NCI-H1105 treated with DMSO at 0.1 percent for 48 hours (cell line): Measurements from ENCODE around the gene SERP2.

Experiments used
- DNase-seq: peaks from one replicate; lab custom pipeline; 2025; lab: John Stamatoyannopoulos, UW

SERP2 gene

GRCh38 chr13:44359983-44360375 is 13.6 kb upstream of the SERP2 start:
- no peak for DNase-seq

DNA sequence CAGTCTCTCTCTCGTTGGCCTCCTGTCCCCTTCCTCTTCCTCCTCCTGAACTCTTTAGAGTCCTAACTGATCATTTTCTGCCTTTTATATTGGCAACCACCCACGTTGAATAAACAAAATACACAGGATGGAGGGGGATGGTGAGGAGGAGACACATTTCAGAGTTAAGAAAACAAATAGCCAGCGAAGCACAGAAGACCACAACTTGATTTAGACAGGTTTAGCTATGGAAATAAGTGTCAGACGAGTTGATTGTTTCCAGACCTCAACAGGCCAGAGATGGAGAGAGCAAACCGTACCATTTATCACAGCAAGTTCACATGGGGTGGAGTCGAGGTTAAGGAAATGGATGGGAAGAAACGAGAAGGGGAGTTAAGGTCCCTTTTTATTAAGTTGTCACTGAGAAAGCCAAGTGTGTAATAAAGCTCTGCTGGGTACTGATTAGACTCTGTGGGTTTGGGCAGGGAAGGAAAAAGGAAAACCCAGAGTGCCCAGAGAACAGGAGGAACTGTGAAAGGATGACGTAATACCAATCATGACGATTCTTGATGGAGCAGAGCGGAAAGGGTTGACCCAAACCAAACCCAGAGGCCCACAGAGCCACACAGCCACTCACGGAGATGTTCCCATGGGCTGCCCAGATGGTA is 11.1 kb upstream of the SERP2 start:
- DNase-seq, result no peak

DNA sequence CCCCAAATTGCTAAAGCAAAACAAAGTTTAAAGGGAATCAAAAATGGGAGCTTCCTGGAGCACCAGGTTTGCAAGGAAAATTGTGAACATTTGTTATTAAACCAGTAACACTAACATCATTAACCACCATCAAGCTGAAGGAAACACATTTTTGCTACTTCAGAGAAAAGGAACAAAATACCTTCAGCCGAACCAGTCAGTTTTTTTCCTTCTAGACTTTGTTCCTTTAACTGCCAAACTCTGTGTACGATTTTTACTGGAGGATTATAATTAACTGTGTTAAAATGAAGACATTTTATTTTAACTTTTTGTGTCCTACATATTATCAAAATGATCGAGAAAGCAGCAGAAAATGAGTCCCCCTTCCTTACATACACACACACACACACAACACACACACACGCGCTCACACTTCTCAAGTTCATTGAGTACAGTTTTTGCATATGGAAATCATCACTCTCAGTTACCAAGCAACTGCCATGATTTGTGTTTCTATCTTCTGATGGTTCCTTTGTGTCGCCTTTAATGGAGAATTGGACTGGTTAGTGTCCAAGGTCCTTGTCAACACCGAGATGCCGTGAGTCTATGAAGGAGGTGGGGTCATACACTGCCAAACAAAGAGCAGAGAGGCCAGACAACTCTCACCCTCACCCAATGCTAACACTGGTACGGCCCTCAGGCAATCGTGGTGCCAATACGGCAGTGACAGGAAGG is 9.8 kb upstream of the SERP2 start:
- no peak for DNase-seq

- DNase-seq, result no peak
Observed at GRCh38 chr13:44364345-44365000, 9.2 kb upstream of the SERP2 start.

DNA sequence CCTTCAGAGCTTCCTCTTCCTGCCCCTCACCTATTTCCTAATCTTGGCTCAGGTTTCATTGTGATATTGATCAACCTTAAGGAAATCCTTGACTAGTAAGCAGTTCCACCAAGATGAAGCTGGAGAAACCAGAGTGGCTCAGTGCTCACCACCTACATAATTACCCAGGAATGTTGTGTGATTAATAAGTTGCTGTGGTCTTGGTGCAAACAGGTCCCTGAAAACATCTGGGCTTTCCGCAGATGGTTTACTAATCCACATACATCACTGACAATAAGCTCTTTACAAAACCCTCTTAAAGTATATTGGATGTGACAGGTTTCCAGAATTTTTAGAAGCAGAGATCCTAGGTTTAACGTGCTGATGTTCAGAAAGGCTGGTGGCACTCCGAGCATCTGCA is 8.6 kb upstream of the SERP2 start:
- DNase-seq, result no peak

- DNase-seq, result no peak
Observed at GRCh38 chr13:44365899-44366298, 7.7 kb upstream of the SERP2 start.

DNA sequence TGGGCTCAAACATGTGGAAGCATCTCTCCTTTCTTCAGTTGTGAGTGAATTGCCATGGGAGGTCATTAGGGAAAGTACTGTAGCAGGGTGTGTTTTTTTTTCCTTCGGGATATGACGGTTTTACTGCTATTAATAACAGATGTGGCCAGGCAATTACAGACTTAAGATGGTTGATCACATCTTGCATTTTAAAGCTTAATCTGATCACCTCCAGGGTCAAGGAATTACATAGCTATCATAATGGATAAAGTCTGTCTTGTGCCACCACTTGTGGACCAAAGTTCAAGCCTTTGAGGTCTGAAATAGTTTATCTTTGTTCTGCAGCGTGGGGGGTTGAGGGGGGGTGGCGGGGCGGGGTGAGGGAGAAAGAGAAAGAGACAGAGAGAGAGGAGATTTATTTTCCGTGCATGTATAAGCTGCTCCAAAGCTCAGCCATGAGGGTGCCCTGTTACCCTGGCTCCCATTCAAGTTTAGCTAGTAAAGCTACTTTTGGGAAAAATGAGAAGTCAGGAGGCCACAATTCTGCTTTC is 5.5 kb upstream of the SERP2 start:
- no peak for DNase-seq

DNA sequence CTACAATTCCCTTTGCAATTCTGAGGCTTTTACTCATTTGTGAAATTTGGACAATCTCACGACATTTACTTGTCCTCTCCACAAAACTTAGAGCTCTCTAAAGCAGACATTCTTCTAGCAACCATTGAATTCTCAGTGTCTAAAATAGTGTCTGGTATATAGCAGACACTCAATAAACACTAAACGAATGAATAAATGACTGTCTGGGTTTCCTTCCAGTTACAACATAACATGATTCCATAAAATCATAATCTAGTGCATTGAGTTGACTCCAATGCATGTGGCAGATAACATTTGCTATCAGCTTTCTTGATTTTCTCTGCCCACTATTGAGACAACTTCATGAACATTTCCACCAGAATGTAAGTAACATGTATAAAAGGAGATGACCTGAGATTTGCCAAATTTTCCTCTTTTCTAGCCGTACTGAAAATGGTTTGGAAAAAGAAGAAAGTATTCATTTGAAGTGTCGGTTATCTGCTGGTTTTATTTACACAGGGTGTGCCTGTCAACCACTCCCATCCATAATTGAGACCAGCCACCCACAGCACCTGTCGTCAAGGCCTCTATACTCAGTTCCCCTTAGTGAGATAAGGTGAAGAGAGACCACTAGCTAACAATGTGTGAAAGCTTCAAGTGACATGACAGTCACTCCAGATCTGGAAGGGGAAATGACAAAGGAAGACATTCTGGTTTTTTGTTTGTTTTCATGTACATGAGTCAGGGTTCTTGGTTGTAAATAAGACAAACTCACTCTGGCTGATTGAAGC is 4.8 kb upstream of the SERP2 start:
- DNase-seq, result no peak

- no peak for DNase-seq
Observed at GRCh38 chr13:44371421-44371820, 2.2 kb upstream of the SERP2 start.

DNA sequence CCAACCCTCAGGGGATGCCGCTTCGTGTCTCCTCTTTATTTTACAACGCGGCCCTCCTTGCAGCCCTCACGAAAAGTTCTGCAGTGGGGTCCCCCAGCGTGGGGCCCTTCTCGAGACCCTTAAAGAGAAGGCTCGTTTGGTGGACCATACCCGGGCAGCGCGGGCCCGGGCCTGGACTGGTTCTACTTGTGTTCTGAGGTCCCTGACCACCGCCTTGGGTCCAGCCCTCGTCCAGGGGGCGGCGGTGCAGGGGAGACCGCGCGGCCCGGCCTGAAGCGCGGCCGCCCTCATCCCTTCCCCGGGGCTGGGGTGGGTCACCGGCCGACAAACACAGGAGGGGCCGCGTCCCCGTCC is 400 bp upstream of the SERP2 start:
- no peak for DNase-seq

DNA sequence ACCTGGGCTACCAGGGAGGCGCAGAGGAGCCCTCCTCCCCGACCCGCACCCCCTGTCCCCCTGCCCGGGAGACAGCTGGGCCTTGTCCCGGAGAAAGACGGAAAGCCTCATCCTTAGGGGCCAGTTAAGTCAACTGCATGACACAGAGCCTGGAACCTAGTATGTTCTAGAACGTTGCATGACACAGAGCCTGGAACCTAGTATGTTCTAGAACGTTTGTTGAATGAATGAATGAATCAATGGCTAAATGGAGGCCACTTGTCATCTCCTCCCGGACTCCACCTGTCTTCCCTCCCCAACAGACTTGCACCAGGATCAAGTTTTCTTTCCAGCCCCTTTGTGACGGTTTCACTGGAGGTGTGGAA is 706 bp downstream of the SERP2 start:
- no peak for DNase-seq

DNA sequence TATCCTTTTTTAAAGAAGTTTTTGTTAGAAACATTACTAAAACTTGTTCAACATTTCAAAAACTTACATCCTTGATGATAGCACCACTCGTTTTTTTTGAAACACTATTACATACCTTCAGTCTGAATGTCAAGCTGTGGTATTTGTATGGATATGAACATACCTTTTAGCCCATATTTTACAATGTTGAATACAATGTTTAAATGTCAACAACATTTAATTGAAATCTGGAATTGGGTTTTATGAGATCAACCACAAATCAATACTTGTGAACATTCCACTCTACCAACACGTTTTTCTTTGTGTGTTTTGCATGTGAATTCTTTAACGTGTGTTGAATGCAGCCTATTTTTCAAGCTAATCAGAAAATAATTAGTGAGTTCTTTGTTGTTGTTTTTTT is 4.7 kb downstream of the SERP2 start:
- no peak for DNase-seq

- no peak for DNase-seq
Observed at GRCh38 chr13:44379885-44380284, 6.3 kb downstream of the SERP2 start.

DNA sequence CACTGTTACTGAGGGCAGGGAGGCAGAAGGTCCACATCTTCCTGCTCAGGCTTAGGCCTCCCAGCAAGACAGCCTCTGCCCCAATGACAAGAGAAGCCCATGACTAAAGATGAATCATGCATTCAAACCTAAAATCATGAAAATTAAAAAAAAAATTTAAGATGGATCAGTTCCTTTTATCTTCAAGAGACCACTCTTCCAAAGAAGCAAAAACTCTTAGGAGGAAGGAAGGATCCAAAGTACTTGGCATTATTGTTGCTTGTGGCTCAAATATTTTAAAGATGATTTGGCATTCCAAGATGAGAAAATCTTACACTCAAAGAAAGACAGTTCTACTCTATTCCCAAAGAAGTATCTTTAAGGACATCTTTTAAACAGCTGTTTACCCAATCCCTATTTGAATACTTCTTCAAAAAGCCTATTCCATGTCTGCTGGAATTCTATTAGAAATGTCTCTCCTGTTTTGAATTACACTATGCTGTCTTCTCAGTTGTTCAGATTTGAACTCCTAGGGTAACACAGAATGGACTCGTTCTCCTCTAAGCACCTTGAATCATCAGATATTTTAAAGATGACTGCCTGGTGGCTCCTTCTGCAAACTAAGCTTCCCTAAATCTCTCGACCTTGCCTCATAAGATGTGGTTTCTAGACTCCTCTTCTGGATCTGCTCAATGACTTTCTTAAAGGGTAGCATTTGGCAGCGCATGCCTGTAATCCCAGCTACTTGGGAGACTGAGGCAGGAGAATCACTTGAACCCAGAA is 7.0 kb downstream of the SERP2 start:
- DNase-seq, result no peak

GRCh38 chr13:44382635-44383145 is 9.1 kb downstream of the SERP2 start:
- DNase-seq, result no peak

DNA sequence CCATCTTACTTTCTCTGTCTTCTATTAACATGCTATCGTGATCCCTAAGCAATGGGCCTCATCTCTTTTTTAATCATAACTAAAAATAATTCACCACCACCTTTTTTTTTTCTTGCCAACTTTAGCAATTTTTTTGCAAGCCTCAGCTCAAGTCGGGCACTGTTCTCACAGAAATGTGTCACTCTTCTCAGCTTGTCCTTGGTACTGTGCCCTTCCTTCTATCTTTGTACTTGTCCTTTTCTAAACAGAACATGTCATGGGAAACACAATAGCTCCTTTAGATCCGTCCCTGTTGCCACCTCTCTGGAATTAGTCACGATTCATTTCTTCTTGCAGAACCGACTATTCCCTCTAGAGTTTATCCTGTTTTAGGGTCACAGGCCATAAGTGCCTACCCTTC is 10.3 kb downstream of the SERP2 start:
- no peak for DNase-seq

- DNase-seq, result no peak
Observed at GRCh38 chr13:44384778-44385177, 11.2 kb downstream of the SERP2 start.

- no peak for DNase-seq
Observed at GRCh38 chr13:44385401-44385800, 11.8 kb downstream of the SERP2 start.

DNA sequence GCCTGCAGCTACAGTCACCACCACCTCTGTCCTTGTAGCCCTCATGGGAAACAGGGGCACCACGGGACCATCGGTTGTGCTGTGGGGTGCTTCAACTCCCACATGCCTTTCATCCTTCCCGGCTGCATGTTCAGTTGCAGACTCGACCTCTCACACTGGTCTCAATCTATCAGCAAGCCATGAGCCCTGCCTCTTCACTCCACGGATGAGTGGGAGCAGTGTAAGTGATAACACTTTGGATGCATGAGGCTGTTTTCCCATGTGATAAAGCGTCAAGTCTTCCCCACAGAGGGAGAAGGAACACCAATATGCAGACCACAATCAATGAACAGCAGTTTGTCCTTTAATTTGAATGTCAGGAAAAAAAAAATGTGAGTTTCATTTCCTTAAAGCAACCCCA is 12.2 kb downstream of the SERP2 start:
- DNase-seq, result no peak

DNA sequence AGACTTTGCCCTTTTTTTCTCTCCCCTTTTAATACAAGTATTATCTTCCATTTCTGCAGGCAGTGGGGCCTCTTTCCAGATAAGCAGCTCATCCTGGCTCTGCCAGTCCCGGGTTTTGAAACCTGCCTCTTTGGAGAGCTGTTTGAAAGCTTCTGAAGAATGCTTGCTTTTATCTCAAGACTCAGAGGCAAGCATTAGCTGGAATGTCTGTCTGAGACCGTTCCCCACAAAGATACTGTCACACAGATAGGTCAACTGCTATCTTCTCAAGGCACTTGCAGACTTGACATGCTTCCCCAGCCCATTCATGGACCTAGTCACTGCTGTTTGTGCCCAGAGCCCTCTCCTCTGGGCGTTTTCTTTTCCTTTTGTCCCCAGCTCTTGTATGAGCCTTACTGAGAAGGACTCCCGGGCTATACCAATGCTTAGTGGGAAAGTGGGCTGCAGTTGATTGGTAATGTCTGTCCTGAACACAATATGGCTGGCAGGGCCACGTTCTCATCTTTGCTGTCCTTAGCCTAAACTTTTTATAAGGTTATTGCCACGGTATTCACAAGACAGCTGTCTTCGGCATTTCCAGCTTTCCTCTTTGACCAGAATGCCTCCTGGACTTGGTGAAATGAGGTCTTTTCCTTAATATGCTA is 13.4 kb downstream of the SERP2 start:
- DNase-seq, result no peak

DNA sequence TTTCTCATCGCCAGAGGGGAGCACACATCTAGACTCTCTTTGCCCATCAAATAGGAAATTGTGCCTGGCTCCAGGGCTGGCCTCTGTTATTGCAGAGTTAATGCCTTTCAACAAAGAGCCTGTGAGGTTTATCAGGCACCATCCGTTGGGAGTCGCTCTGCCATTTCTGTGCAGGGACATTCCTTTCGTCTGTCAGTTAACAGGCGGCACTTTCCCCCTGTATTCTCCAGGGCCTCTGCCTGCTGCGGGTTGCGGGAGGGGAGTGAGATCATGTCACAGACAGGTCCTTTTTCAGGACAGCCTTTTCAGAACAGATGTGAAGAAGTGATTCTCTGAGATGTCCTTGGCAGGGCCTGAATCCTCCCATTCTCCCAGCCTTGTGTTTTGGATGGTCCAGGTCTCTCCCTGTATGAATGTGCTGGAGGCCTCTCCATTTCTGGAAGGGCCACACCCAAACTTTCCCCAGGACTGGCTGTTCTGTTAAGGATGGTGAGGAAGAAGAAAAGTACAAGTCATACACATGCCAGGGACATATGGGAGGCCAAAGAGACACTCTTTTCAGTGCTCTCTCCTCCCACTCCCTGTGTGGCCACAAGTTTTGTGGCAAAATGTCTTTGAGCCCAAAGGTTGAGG is 14.9 kb downstream of the SERP2 start:
- no peak for DNase-seq
